HEK293 (cell line): ENCODE measurements around the gene CREBL2.
A peak's percentile ranks its signal among the peaks of the same experiment; 100 is the strongest.

Experiments
- BCL11A ChIP-seq: fragments of 450-650 bp; formaldehyde crosslinking; IDR thresholded peaks from 2 replicates; pipeline ENCODE4 v1.5.1; 2016; ENCODE audit warnings: low read depth, missing biosample characterization, missing genetic modification characterization
- BCL11B ChIP-seq: fragments of 450-650 bp; formaldehyde crosslinking; IDR thresholded peaks from 2 replicates; pipeline ENCODE4 v1.5.1; 2016; ENCODE audit warnings: low read depth, missing biosample characterization, missing genetic modification characterization
- GLI4 ChIP-seq: fragments of 450-650 bp; formaldehyde crosslinking; IDR thresholded peaks from 2 replicates; pipeline ENCODE4 v1.5.1; 2016; ENCODE audit warnings: missing biosample characterization, missing genetic modification characterization
- GLIS1 ChIP-seq: fragments of 450-650 bp; formaldehyde crosslinking; IDR thresholded peaks from 2 replicates; pipeline ENCODE4 v1.5.1; 2016; ENCODE audit warnings: missing biosample characterization, missing genetic modification characterization
- KLF16 ChIP-seq: fragments of 450-650 bp; formaldehyde crosslinking; IDR thresholded peaks from 2 replicates; pipeline ENCODE4 v1.5.1; 2017; ENCODE audit warnings: missing biosample characterization, missing genetic modification characterization
- KLF9 ChIP-seq: fragments of 450-650 bp; formaldehyde crosslinking; IDR thresholded peaks from 2 replicates; pipeline ENCODE4 v1.5.1; 2016; ENCODE audit warnings: missing biosample characterization, missing genetic modification characterization, low read depth
- OSR2 ChIP-seq: fragments of 450-650 bp; formaldehyde crosslinking; IDR thresholded peaks from 2 replicates; pipeline ENCODE4 v1.5.1; 2016; ENCODE audit warnings: missing biosample characterization, missing genetic modification characterization
- SCRT1 ChIP-seq: fragments of 450-650 bp; formaldehyde crosslinking; IDR thresholded peaks from 2 replicates; pipeline ENCODE4 v1.5.1; 2016; ENCODE audit warnings: missing biosample characterization, missing genetic modification characterization, borderline replicate concordance
- TCF7L2 ChIP-seq: IDR thresholded peaks from 2 replicates; pipeline ENCODE4 v1.6.1; 2011; ENCODE audit warnings: low read depth, mild to moderate bottlenecking, inconsistent platforms, low read length, moderate library complexity, borderline replicate concordance
- TRIM28 ChIP-seq: IDR thresholded peaks from 2 replicates; pipeline ENCODE4 v1.6.1; 2011; ENCODE audit warnings: low read length, control low read depth, borderline replicate concordance
- ZBTB10 ChIP-seq: fragments of 450-650 bp; formaldehyde crosslinking; IDR thresholded peaks from 2 replicates; pipeline ENCODE4 v1.5.1; 2016; ENCODE audit warnings: missing biosample characterization, missing genetic modification characterization
- ZBTB8A ChIP-seq: fragments of 450-650 bp; formaldehyde crosslinking; IDR thresholded peaks from 2 replicates; pipeline ENCODE4 v1.5.1; 2016; ENCODE audit warnings: missing biosample characterization, missing genetic modification characterization
- ZFHX2 ChIP-seq: fragments of 450-650 bp; formaldehyde crosslinking; conservative IDR thresholded peaks from 2 replicates; pipeline ENCODE4 v1.5.1; 2016; ENCODE audit warnings: missing biosample characterization, missing genetic modification characterization
- ZFP69B ChIP-seq: fragments of 450-650 bp; formaldehyde crosslinking; IDR thresholded peaks from 2 replicates; pipeline ENCODE4 v1.5.1; 2016; ENCODE audit warnings: missing biosample characterization, missing genetic modification characterization
- ZNF112 ChIP-seq: fragments of 450-650 bp; formaldehyde crosslinking; IDR thresholded peaks from 2 replicates; pipeline ENCODE4 v1.5.0; 2017; ENCODE audit warnings: missing biosample characterization, missing genetic modification characterization
- ZNF138 ChIP-seq: fragments of 450-650 bp; formaldehyde crosslinking; IDR thresholded peaks from 2 replicates; pipeline ENCODE4 v1.5.1; 2016; ENCODE audit warnings: missing biosample characterization, missing genetic modification characterization, borderline replicate concordance
- ZNF140 ChIP-seq: fragments of 450-650 bp; formaldehyde crosslinking; IDR thresholded peaks from 2 replicates; pipeline ENCODE4 v1.5.1; 2016; ENCODE audit warnings: missing biosample characterization, missing genetic modification characterization
- ZNF146 ChIP-seq: fragments of 450-650 bp; formaldehyde crosslinking; IDR thresholded peaks from 2 replicates; pipeline ENCODE4 v1.5.1; 2016; ENCODE audit warnings: missing biosample characterization, missing genetic modification characterization
- ZNF16 ChIP-seq: fragments of 450-650 bp; formaldehyde crosslinking; IDR thresholded peaks from 2 replicates; pipeline ENCODE4 v1.5.1; 2016; ENCODE audit warnings: low read depth, missing biosample characterization, missing genetic modification characterization
- ZNF221 ChIP-seq: fragments of 450-650 bp; formaldehyde crosslinking; IDR thresholded peaks from 2 replicates; pipeline ENCODE4 v1.5.1; 2017; ENCODE audit warnings: missing biosample characterization, missing genetic modification characterization, borderline replicate concordance
- ZNF24 ChIP-seq: fragments of 450-650 bp; formaldehyde crosslinking; IDR thresholded peaks from 2 replicates; pipeline ENCODE4 v1.5.1; 2016; ENCODE audit warnings: missing biosample characterization, missing genetic modification characterization
- ZNF335 ChIP-seq: fragments of 450-650 bp; formaldehyde crosslinking; conservative IDR thresholded peaks from 2 replicates; pipeline ENCODE4 v1.5.1; 2016; ENCODE audit warnings: missing biosample characterization, missing genetic modification characterization
- ZNF354C ChIP-seq: fragments of 450-650 bp; formaldehyde crosslinking; IDR thresholded peaks from 2 replicates; pipeline ENCODE4 v1.5.1; 2016; ENCODE audit warnings: missing biosample characterization, missing genetic modification characterization, low read depth, borderline replicate concordance
- ZNF416 ChIP-seq: fragments of 450-650 bp; formaldehyde crosslinking; IDR thresholded peaks from 2 replicates; pipeline ENCODE4 v1.5.1; 2016; ENCODE audit warnings: missing biosample characterization, missing genetic modification characterization
- ZNF433 ChIP-seq: fragments of 450-650 bp; formaldehyde crosslinking; IDR thresholded peaks from 2 replicates; pipeline ENCODE4 v1.5.1; 2016; ENCODE audit warnings: missing biosample characterization, missing genetic modification characterization, low read depth
- ZNF48 ChIP-seq: fragments of 450-650 bp; formaldehyde crosslinking; IDR thresholded peaks from 2 replicates; pipeline ENCODE4 v1.5.1; 2016; ENCODE audit warnings: missing biosample characterization, missing genetic modification characterization
- ZNF521 ChIP-seq: fragments of 450-650 bp; formaldehyde crosslinking; IDR thresholded peaks from 2 replicates; pipeline ENCODE4 v1.5.1; 2017; ENCODE audit warnings: missing biosample characterization, mild to moderate bottlenecking, missing genetic modification characterization
- ZNF585B ChIP-seq: fragments of 450-650 bp; formaldehyde crosslinking; IDR thresholded peaks from 2 replicates; pipeline ENCODE4 v1.5.1; 2016; ENCODE audit warnings: missing biosample characterization, missing genetic modification characterization
- ZNF621 ChIP-seq: fragments of 450-650 bp; formaldehyde crosslinking; IDR thresholded peaks from 2 replicates; pipeline ENCODE4 v1.5.1; 2017; ENCODE audit warnings: missing biosample characterization, missing genetic modification characterization
- ZNF658 ChIP-seq: fragments of 450-650 bp; formaldehyde crosslinking; IDR thresholded peaks from 2 replicates; pipeline ENCODE4; 2016; ENCODE audit warnings: missing biosample characterization, missing genetic modification characterization
- ZNF768 ChIP-seq: fragments of 450-650 bp; formaldehyde crosslinking; IDR thresholded peaks from 2 replicates; pipeline ENCODE4 v1.5.1; 2018; ENCODE audit warnings: missing biosample characterization, mild to moderate bottlenecking, missing genetic modification characterization
- ZSCAN23 ChIP-seq: fragments of 450-650 bp; formaldehyde crosslinking; IDR thresholded peaks from 2 replicates; pipeline ENCODE4 v1.5.1; 2016; ENCODE audit warnings: missing biosample characterization, missing genetic modification characterization
- TF ChIP-seq, protein P1 (sequence below): fragments of 450-650 bp; formaldehyde crosslinking; IDR thresholded peaks from 2 replicates; pipeline ENCODE4 v1.5.1; 2017; ENCODE audit warnings: missing biosample characterization, mild to moderate bottlenecking, missing genetic modification characterization, moderate library complexity
- TF ChIP-seq, protein P2 (sequence below): fragments of 450-650 bp; formaldehyde crosslinking; IDR thresholded peaks from 2 replicates; pipeline ENCODE4 v1.5.1; 2017; ENCODE audit warnings: missing biosample characterization, missing genetic modification characterization
- TF ChIP-seq, protein P3 (sequence below): fragments of 450-650 bp; IDR thresholded peaks from 2 replicates; pipeline ENCODE4 v1.5.1; 2018; ENCODE audit warnings: missing biosample characterization, missing genetic modification characterization

Gene CREBL2

GRCh38 chr12:12611512-12612306, at the start of gene CREBL2 (continued):
- no peak for TF ChIP-seq ZNF140 (tag by site-specific recombination)
- TF ChIP-seq ZNF138, result no peak
- TF ChIP-seq, protein P1, sequence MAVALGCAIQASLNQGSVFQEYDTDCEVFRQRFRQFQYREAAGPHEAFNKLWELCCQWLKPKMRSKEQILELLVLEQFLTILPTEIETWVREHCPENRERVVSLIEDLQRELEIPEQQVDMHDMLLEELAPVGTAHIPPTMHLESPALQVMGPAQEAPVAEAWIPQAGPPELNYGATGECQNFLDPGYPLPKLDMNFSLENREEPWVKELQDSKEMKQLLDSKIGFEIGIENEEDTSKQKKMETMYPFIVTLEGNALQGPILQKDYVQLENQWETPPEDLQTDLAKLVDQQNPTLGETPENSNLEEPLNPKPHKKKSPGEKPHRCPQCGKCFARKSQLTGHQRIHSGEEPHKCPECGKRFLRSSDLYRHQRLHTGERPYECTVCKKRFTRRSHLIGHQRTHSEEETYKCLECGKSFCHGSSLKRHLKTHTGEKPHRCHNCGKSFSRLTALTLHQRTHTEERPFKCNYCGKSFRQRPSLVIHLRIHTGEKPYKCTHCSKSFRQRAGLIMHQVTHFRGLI (tag by site-specific recombination), result no peak; the same call in 1 of the 2 replicates
- 0 out of 2 replicates have a peak, but pooled peaks have one; percentile 66 for TF ChIP-seq ZFP69B
- no peak for TF ChIP-seq ZNF16 (tag by site-specific recombination)
- peak; percentile 99 for TF ChIP-seq ZFHX2 (tag by site-specific recombination)
- peak; percentile 93 for TF ChIP-seq ZNF24
- no peak for TF ChIP-seq ZNF416
- TF ChIP-seq SCRT1 (tag by site-specific recombination), result no peak
- TF ChIP-seq ZSCAN23 (tag by site-specific recombination), result peak; percentile 82; the same call in 1 of the 2 replicates
- no peak for TF ChIP-seq ZNF658
- no peak for TF ChIP-seq ZNF48
- peak; percentile 68; the same call in 1 of the 2 replicates for TF ChIP-seq TRIM28
- TF ChIP-seq ZNF521, result no peak
- no peak for TF ChIP-seq ZNF433 (tag by site-specific recombination)
- TF ChIP-seq KLF16 (tag by site-specific recombination), result peak; percentile 98
- peak; percentile 56; the same call in 1 of the 2 replicates for TF ChIP-seq ZBTB10 (tag by site-specific recombination)
- TF ChIP-seq ZNF335, result peak; percentile 95
- TF ChIP-seq, protein P2, sequence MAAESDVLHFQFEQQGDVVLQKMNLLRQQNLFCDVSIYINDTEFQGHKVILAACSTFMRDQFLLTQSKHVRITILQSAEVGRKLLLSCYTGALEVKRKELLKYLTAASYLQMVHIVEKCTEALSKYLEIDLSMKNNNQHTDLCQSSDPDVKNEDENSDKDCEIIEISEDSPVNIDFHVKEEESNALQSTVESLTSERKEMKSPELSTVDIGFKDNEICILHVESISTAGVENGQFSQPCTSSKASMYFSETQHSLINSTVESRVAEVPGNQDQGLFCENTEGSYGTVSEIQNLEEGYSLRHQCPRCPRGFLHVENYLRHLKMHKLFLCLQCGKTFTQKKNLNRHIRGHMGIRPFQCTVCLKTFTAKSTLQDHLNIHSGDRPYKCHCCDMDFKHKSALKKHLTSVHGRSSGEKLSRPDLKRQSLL (tag by site-specific recombination), result peak; percentile 93
- no peak for TF ChIP-seq GLI4 (tag by site-specific recombination)
- no peak for TF ChIP-seq BCL11B (tag by site-specific recombination)
- no peak for TF ChIP-seq ZNF221 (tag by site-specific recombination)
- TF ChIP-seq ZNF354C (tag by site-specific recombination), result no peak
- TF ChIP-seq ZNF146, result peak; percentile 45; the same call in 1 of the 2 replicates
- TF ChIP-seq ZBTB8A (tag by site-specific recombination), result peak; percentile 75
- TF ChIP-seq GLIS1 (tag by site-specific recombination), result peak; percentile 63
- peak; percentile 73 for TF ChIP-seq OSR2 (tag by site-specific recombination)
- TF ChIP-seq TCF7L2, result no peak
- TF ChIP-seq ZNF768, result no peak; the same call in 1 of the 2 replicates
- TF ChIP-seq BCL11A (tag by site-specific recombination), result no peak; the same call in 1 of the 2 replicates
- TF ChIP-seq ZNF112 (tag by site-specific recombination), result no peak
- TF ChIP-seq, protein P3, sequence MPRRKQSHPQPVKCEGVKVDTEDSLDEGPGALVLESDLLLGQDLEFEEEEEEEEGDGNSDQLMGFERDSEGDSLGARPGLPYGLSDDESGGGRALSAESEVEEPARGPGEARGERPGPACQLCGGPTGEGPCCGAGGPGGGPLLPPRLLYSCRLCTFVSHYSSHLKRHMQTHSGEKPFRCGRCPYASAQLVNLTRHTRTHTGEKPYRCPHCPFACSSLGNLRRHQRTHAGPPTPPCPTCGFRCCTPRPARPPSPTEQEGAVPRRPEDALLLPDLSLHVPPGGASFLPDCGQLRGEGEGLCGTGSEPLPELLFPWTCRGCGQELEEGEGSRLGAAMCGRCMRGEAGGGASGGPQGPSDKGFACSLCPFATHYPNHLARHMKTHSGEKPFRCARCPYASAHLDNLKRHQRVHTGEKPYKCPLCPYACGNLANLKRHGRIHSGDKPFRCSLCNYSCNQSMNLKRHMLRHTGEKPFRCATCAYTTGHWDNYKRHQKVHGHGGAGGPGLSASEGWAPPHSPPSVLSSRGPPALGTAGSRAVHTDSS (tag by site-specific recombination), result peak; percentile 54
- TF ChIP-seq KLF9 (tag by site-specific recombination), result peak; percentile 95
- no peak for TF ChIP-seq ZNF621 (tag by site-specific recombination)
- TF ChIP-seq ZNF585B (tag by site-specific recombination), result no peak
